T47D (cell line): Measurements from ENCODE around the gene FEV.

Source experiments
- DNase-seq, 2 experiments: peaks; one replicate each; pipeline versions ENCODE4 v3.0.0 to v3.0.0-alpha.2; 2011 to 2012; ENCODE audit warnings: low read depth in 1 of 2, low spot score in 1 of 2
- JUND ChIP-seq: IDR thresholded peaks from 2 replicates; pipeline ENCODE4 v1.6.1; 2012; ENCODE audit warnings: low read depth
- in situ Hi-C: cut with HindIII; loops from 2 replicates; pipeline ENCODE4 v1.10.0; 2016; ENCODE audit warnings: low sequenced_read_pairs, low pct_unique_long_range_greater_than_20kb

FEV gene

GRCh38 chr2:218985021-218985324, at the start of gene FEV:
Gene FEV (minus strand): TSS chr2:218985184. CDS start chr2:218985075, 109 bp downstream.
- no peak for TF ChIP-seq JUND
- in situ Hi-C loops: no loop called here
- DNase-seq: no peak

GRCh38 chr2:219032051-219032745, 47.2 kb upstream of the FEV start:
- no peak for DNase-seq
- TF ChIP-seq JUND: no peak
- in situ Hi-C loops: no loop called here

- TF ChIP-seq JUND: no peak
- no peak for DNase-seq
- in situ Hi-C loops: no loop called here
These were observed 46.2 kb upstream of the FEV start for GRCh38 chr2:219031005-219031738.

GRCh38 chr2:219030177-219030940, 45.4 kb upstream of the FEV start:
- TF ChIP-seq JUND: no peak
- DNase-seq: no peak
- in situ Hi-C loops: no loop called here

- in situ Hi-C loops: no loop called here
These were observed 44.8 kb upstream of the FEV start for GRCh38 chr2:219029829-219030165.

GRCh38 chr2:219028996-219029828, 44.2 kb upstream of the FEV start:
- no peak for TF ChIP-seq JUND
- in situ Hi-C loops: no loop called here

More at GRCh38 chr2:219029829-219030165, 44.8 kb upstream of the FEV start:
- TF ChIP-seq JUND: no peak
- DNase-seq: peak; percentile 48 to 77

GRCh38 chr2:219028141-219028540, 43.2 kb upstream of the FEV start:
- TF ChIP-seq JUND: no peak
- no peak for DNase-seq
- in situ Hi-C loops: no loop called here

More at GRCh38 chr2:219028996-219029828, 44.2 kb upstream of the FEV start:
- no peak for DNase-seq

GRCh38 chr2:219027511-219028055, 42.6 kb upstream of the FEV start:
- in situ Hi-C loops: no loop called here
- no peak for TF ChIP-seq JUND
- DNase-seq: no peak

- in situ Hi-C loops: no loop called here
- no peak for TF ChIP-seq JUND
- no peak for DNase-seq
These were observed 42.0 kb upstream of the FEV start for GRCh38 chr2:219026946-219027345.

GRCh38 chr2:219025637-219026585, 40.9 kb upstream of the FEV start:
- in situ Hi-C loops: no loop called here
- no peak for TF ChIP-seq JUND
- no peak for DNase-seq

GRCh38 chr2:219024059-219024458, 39.1 kb upstream of the FEV start:
- no peak for TF ChIP-seq JUND
- in situ Hi-C loops: no loop called here
- no peak for DNase-seq
